Endothelial cell of umbilical vein (primary cell): Measurements from ENCODE around the gene CPEB1. TPM values are rescaled to one million over a fixed set of nuclear protein-coding genes. Genes with fewer than 3 reads are reported as not detected.

Experiments
- BruUV-seq: library from RNA; stranded (reverse); fragments of 400-500 nt; replicated peaks from 2 replicates; lab custom pipeline; 2021; lab: Mats Ljungman, UMichigan
- CTCF ChIA-PET: fragments of 300-600, 350-600 bp; sonication (Branson Sonifier 250); formaldehyde crosslinking; loops from one replicate; lab custom pipeline; 2021; ENCODE audit warnings: antibody characterized with exemption, inconsistent platforms; lab: Charles Lee
- POLR2A ChIA-PET: fragments of 300-600, 350-600 bp; sonication (Branson Sonifier 250); formaldehyde crosslinking; loops from one replicate; lab custom pipeline; 2021; ENCODE audit warnings: antibody characterized with exemption, inconsistent platforms; lab: Charles Lee
- DNase-seq: peaks from one replicate; pipeline ENCODE4 v3.0.0-alpha.2; 2011; ENCODE audit warnings: low read depth, low spot score
- FAIRE-seq: peaks from 2 replicates; lab custom pipeline; 2011; peaks lifted over from hg19 to GRCh38; lab: Jason Lieb, UNC
- H2AFZ ChIP-seq: 2 replicates; pipeline ENCODE4 v1.6.0; 2012; ENCODE audit warnings: low read depth, low read length, control low read depth, inconsistent platforms
- H3K27ac ChIP-seq: 2 replicates; pipeline ENCODE4 v1.5.1; 2011; ENCODE audit warnings: low read depth, mild to moderate bottlenecking, control low read depth, low read length, moderate library complexity; ENCODE audit not compliant: insufficient read depth
- H3K27me3 ChIP-seq, 2 experiments: 2 replicates each; pipeline versions ENCODE4 v1.6.0 to v1.6.1; 2011; ENCODE audit warnings: low read length in 2 of 2, mixed read lengths in 1 of 2; ENCODE audit not compliant: control insufficient read depth in 2 of 2, insufficient read depth in 2 of 2
- H3K36me3 ChIP-seq, 2 experiments: 2 replicates in 1 of 2; 3 replicates in 1 of 2; pipeline ENCODE4 v1.5.1; 2011; ENCODE audit warnings: low read length in 2 of 2, mild to moderate bottlenecking in 1 of 2, moderate library complexity in 1 of 2; ENCODE audit not compliant: control insufficient read depth in 2 of 2, insufficient read depth in 2 of 2; ENCODE audit errors: extremely low read depth in 1 of 2
- H3K4me1 ChIP-seq: 3 replicates; pipeline ENCODE4 v1.5.1; 2011; ENCODE audit warnings: mild to moderate bottlenecking, low read length; ENCODE audit not compliant: control insufficient read depth, insufficient read depth; ENCODE audit errors: extremely low read depth
- H3K4me2 ChIP-seq: 2 replicates; pipeline ENCODE4 v1.6.1; 2011; ENCODE audit warnings: low read length, control low read depth, mixed read lengths; ENCODE audit not compliant: insufficient read depth
- H3K4me3 ChIP-seq, 3 experiments: fragments of 200-600 bp in 1 of 3; sonication (generic), shearing (Covaris generic) in 1 of 3; replicated peaks in 1 of 3; 2 replicates each; pipeline ENCODE4 v1.5.1; 2011 to 2016; ENCODE audit warnings: control low read depth in 3 of 3, low read length in 3 of 3, mild to moderate bottlenecking in 2 of 3, inconsistent platforms in 1 of 3, low read depth in 1 of 3, moderate library complexity in 1 of 3; ENCODE audit not compliant: insufficient read depth in 1 of 3
- H3K79me2 ChIP-seq: 2 replicates; pipeline ENCODE4 v1.6.0; 2012; ENCODE audit warnings: low read length, inconsistent platforms; ENCODE audit not compliant: control insufficient read depth, insufficient read depth
- H3K9ac ChIP-seq: replicated peaks from 2 replicates; pipeline ENCODE3; 2011; ENCODE audit warnings: low read length, control low read depth; ENCODE audit not compliant: insufficient read depth; ENCODE audit errors: extremely low read depth
- H3K9me1 ChIP-seq: replicated peaks from 3 replicates; pipeline ENCODE4 v1.6.0; 2011; ENCODE audit warnings: mild to moderate bottlenecking, low read length; ENCODE audit not compliant: control insufficient read depth, insufficient read depth; ENCODE audit errors: extremely low read depth
- H3K9me3 ChIP-seq: replicated peaks from 2 replicates; pipeline ENCODE4 v1.5.1; 2012; ENCODE audit warnings: low read length, inconsistent platforms; ENCODE audit not compliant: control insufficient read depth, insufficient read depth
- H4K20me1 ChIP-seq: replicated peaks from 2 replicates; pipeline ENCODE3; 2011; ENCODE audit warnings: mild to moderate bottlenecking, low read length; ENCODE audit not compliant: control insufficient read depth, insufficient read depth; ENCODE audit errors: extremely low read depth
- EZH2 ChIP-seq: IDR thresholded peaks from 2 replicates; pipeline ENCODE4 v1.6.1; 2012; ENCODE audit warnings: borderline replicate concordance, low read depth, mild to moderate bottlenecking, moderate library complexity, low read length, inconsistent platforms; ENCODE audit not compliant: severe bottlenecking
- FOS ChIP-seq: IDR thresholded peaks from 2 replicates; pipeline ENCODE4 v1.6.1; 2011; ENCODE audit warnings: mild to moderate bottlenecking, low read length, moderate library complexity, borderline replicate concordance; ENCODE audit not compliant: insufficient read depth
- GATA2 ChIP-seq: IDR thresholded peaks from 2 replicates; pipeline ENCODE4 v1.7.0; 2011; ENCODE audit warnings: low read depth, mild to moderate bottlenecking, moderate library complexity, mixed read lengths, low read length; ENCODE audit not compliant: insufficient read length, insufficient read depth
- JUN ChIP-seq: IDR thresholded peaks from 2 replicates; pipeline ENCODE4 v1.6.1; 2011; ENCODE audit warnings: borderline replicate concordance, low read depth; ENCODE audit not compliant: insufficient read length, insufficient read depth
- MYC ChIP-seq: IDR thresholded peaks from one replicate; pipeline ENCODE4 v1.6.1; 2011; ENCODE audit warnings: mild to moderate bottlenecking, low read depth, low read length
- POLR2A ChIP-seq: IDR thresholded peaks from 2 replicates; pipeline ENCODE4 v1.6.1; 2012; ENCODE audit warnings: low read depth, mild to moderate bottlenecking, control low read depth, low read length
- POLR2AphosphoS5 ChIP-seq: IDR thresholded peaks from 2 replicates; pipeline ENCODE4 v1.6.1; 2012; ENCODE audit warnings: low read depth, mild to moderate bottlenecking, control low read depth, low read length, moderate library complexity; ENCODE audit not compliant: insufficient read depth
- dilution Hi-C: fragments of 300-500 bp; cut with MboI; formaldehyde crosslinking; loops from one replicate; pipeline ENCODE4 v1.15.0; 2019; ENCODE audit warnings: low sequenced_read_pairs; ENCODE audit not compliant: extremely low pct_ligation_motif_present
- intact Hi-C: fragments of 100-400 bp; cut with micrococcal nuclease; formaldehyde crosslinking; loops from one replicate; pipeline ENCODE4 v1.10.0; 2022
- polyA plus RNA-seq, 4 experiments: library from polyadenylated mRNA; depleted of rRNA in 3 of 4; stranded (reverse) in 3 of 4; unstranded in 1 of 4; fragments of >200 nt; gene quantifications; 2 replicates each; pipeline versions ENCODE4 v1.2.1 to v1.2.3, GENCODE V29; 2011 to 2012; ENCODE audit warnings: missing spikeins in 1 of 4
- total RNA-seq: library from RNA; stranded (reverse); gene quantifications from 2 replicates; pipeline ENCODE4 v1.2.3, GENCODE V29; 2021
- TF ChIP-seq, protein P1 (sequence below), 2 donors: IDR thresholded peaks; 1 replicate in 1 of 2; 2 replicates in 1 of 2; pipeline ENCODE4 v1.5.1; 2011; ENCODE audit warnings: low read length in 2 of 2, mild to moderate bottlenecking in 2 of 2, moderate library complexity in 2 of 2, control low read depth in 1 of 2, inconsistent platforms in 1 of 2, low read depth in 1 of 2; ENCODE audit not compliant: insufficient read depth in 1 of 2; ENCODE audit errors: extremely low read depth in 1 of 2

The CPEB1 gene
- total and polyA plus RNA-seq, 2 donors (not counting 3 experiments of a cell fraction or from before 2014, with no cell fraction given): not detected

DNA sequence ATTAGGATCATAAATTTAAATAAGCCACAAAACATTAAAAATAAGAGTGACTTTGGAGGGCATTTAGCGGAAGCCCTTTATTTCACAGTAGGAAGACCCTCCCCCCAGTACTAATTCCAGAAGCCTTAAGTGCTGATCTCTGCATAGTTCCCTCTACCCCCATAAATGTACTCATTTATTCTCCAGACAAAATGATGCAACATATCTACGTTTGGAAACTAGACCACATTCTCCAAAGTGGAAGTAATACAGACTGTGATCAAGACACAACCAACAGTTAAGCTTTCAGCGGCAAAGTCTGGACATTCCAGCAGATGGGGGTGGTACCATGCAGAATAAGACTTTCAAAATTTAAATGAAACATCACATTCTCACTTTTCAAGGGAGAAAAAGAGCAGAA lies 62.1 kb downstream of the CPEB1 start:
- Histone ChIP-seq H3K4me2 (no peak overlapping the region), H4K20me1 (no peaks in the 10 kb centered on the region), H3K79me2 (no peaks in the 10 kb centered on the region), H2AFZ (no peak overlapping the region), H3K9me3 (no peaks in the 10 kb centered on the region), H3K9me1 (no peaks in the 10 kb centered on the region), H3K27ac (no peak overlapping the region), H3K36me3 (no peaks in the 10 kb centered on the region), H3K4me1 (no peaks in the 10 kb centered on the region), H3K9ac (no peak overlapping the region), H3K4me3 (no peak overlapping the region), H3K27me3 (peaks cover 2 to 7% of the 10 kb centered on the region in 2 experiments)
- dilution Hi-C loops: no loop called here
- TF ChIP-seq POLR2A (no peak), FOS (no peak), POLR2AphosphoS5 (no peak), GATA2 (no peak), JUN (no peak), EZH2 (no peak), MYC (no peak)
- TF ChIP-seq, protein P1, sequence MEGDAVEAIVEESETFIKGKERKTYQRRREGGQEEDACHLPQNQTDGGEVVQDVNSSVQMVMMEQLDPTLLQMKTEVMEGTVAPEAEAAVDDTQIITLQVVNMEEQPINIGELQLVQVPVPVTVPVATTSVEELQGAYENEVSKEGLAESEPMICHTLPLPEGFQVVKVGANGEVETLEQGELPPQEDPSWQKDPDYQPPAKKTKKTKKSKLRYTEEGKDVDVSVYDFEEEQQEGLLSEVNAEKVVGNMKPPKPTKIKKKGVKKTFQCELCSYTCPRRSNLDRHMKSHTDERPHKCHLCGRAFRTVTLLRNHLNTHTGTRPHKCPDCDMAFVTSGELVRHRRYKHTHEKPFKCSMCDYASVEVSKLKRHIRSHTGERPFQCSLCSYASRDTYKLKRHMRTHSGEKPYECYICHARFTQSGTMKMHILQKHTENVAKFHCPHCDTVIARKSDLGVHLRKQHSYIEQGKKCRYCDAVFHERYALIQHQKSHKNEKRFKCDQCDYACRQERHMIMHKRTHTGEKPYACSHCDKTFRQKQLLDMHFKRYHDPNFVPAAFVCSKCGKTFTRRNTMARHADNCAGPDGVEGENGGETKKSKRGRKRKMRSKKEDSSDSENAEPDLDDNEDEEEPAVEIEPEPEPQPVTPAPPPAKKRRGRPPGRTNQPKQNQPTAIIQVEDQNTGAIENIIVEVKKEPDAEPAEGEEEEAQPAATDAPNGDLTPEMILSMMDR (IDR thresholded peaks at IDR 0.05; ENCODE audit: extremely low read depth in 1 of 2, insufficient read depth in 1 of 2, low read depth in 1 of 2, low read length in 2 of 2): no peak
- FAIRE-seq: no peak
- no peak for DNase-seq
- POLR2A ChIA-PET: no interaction called here
- CTCF ChIA-PET: interaction anchor here (1.0 kb wide), 1 partner anchor 13 kb away, joined by 3 read pairs; no protein-coding TSS in a partner anchor
- intact Hi-C loops: no loop called here
- no TSS peak for BruUV-seq
